Measurements from ENCODE around the gene UVSSA. TPM values are rescaled to one million over a fixed set of nuclear protein-coding genes. Genes with fewer than 3 reads are reported as not detected.

The UVSSA gene
- total RNA-seq, 1 donor from 2014 or later, result 33.9 TPM

DNA sequence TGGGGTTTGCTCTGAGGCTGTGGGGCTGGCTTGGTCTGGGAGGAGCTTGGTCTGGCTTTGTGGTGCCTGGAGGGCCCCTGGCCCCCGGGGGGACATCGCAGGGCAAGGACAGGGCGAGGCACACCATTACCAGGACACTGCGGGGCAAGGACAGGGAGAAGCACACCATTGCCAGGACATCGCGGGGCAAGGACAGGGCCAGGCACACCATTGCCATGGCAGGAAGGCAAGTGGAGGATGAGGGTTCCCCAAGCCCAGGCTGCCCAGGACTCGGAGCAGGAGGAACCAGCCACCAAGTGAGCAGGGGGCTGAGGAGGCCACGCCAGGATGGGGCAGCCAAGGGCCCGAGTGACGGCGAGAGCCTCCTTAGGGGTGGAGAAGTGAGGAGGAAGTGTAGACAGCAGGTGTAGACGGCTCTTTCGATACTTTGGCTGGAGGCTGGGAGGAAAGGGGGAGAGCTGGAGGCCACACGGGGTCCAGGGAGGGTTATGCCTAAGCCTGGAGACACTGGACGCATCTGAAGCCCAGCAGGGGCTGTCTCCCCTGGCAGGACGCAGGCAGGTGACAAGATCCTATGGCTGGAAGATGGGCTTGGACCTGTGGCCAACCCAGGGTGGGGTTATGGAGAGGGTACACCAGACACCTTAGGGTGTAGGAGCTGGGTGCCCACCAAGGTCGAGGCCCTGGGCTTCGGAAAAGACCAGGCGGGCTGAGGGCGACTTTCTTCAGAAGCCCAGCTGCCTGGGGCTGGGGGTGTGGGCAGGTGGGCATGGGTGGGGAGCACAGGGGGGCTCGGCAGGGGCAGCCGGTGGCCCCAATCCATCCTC, 51.9 kb downstream of the UVSSA start:
- Mint-ChIP-seq H3K9me3 (ENCODE audit: unreplicated experiment) (peaks cover 11% of the 10 kb centered on the region), H3K27me3 (ENCODE audit: unreplicated experiment) (peaks cover 12% of the 10 kb centered on the region), H3K36me3 (ENCODE audit: unreplicated experiment) (peaks cover 5% of the 10 kb centered on the region), H3K4me3 (ENCODE audit: unreplicated experiment) (no peak overlapping the region), H3K27ac (ENCODE audit: unreplicated experiment) (no peak overlapping the region), H3K4me1 (ENCODE audit: low read depth, unreplicated experiment) (no peaks in the 10 kb centered on the region)
- no peak for DNase-seq
- TF ChIP-seq, protein P1, sequence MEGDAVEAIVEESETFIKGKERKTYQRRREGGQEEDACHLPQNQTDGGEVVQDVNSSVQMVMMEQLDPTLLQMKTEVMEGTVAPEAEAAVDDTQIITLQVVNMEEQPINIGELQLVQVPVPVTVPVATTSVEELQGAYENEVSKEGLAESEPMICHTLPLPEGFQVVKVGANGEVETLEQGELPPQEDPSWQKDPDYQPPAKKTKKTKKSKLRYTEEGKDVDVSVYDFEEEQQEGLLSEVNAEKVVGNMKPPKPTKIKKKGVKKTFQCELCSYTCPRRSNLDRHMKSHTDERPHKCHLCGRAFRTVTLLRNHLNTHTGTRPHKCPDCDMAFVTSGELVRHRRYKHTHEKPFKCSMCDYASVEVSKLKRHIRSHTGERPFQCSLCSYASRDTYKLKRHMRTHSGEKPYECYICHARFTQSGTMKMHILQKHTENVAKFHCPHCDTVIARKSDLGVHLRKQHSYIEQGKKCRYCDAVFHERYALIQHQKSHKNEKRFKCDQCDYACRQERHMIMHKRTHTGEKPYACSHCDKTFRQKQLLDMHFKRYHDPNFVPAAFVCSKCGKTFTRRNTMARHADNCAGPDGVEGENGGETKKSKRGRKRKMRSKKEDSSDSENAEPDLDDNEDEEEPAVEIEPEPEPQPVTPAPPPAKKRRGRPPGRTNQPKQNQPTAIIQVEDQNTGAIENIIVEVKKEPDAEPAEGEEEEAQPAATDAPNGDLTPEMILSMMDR (IDR thresholded peaks at IDR 0.05; ENCODE audit: partially characterized antibody, unreplicated experiment), result no peak

DNA sequence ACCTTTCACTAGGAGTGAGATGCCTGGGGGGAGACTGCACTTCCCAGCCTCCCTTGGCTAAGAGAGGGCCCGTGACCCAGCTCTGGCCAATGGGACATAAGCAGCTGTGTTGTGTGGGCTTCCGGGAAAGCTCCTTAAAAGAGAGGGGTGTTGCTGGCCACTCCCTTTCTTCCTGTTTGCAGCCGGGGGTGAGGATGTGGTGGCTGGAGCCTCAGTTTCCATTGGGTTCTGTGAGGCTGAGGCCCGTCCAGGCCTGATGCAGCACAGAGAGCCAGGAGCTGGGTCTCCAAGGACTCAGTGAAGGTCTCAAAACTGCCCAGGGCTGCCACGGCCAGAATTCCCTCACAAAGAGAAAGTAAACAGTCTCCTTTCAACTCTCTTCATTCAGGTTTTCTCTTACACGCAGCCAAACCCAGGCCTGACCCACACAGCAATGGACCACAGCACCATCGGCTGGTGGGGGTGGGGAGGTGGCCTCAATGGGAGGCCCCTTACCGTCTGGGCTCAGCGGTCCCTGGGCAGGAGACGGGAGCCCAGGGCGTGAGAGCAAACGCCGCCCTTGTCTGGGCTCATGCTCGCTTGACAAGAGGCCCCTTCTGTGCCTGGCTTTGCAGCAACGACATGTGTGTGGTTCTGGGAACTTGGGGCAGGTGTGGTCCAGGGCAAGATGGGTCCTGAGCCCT, 52.6 kb downstream of the UVSSA start:
- H3K4me3 Mint-ChIP-seq (ENCODE audit: unreplicated experiment), result no peak overlapping the region
- no peak for DNase-seq
- peaks cover 12% of the 10 kb centered on the region for H3K27me3 Mint-ChIP-seq (ENCODE audit: unreplicated experiment)
- peaks cover 5% of the 10 kb centered on the region for H3K36me3 Mint-ChIP-seq (ENCODE audit: unreplicated experiment)
- peaks cover 11% of the 10 kb centered on the region for H3K9me3 Mint-ChIP-seq (ENCODE audit: unreplicated experiment)
- TF ChIP-seq, protein P1 (IDR thresholded peaks at IDR 0.05; ENCODE audit: partially characterized antibody, unreplicated experiment), result no peak
- H3K27ac Mint-ChIP-seq (ENCODE audit: unreplicated experiment), result no peak overlapping the region
- no peaks in the 10 kb centered on the region for H3K4me1 Mint-ChIP-seq (ENCODE audit: low read depth, unreplicated experiment)

- DNase-seq, result no peak
- H3K36me3 Mint-ChIP-seq (ENCODE audit: unreplicated experiment), result peaks cover 5% of the 10 kb centered on the region
- H3K27ac Mint-ChIP-seq (ENCODE audit: unreplicated experiment), result no peak overlapping the region
- TF ChIP-seq, protein P1 (IDR thresholded peaks at IDR 0.05; ENCODE audit: partially characterized antibody, unreplicated experiment), result no peak
- no peak overlapping the region for H3K4me3 Mint-ChIP-seq (ENCODE audit: unreplicated experiment)
- peaks cover 14% of the 10 kb centered on the region for H3K9me3 Mint-ChIP-seq (ENCODE audit: unreplicated experiment)
- peaks cover 15% of the 10 kb centered on the region for H3K27me3 Mint-ChIP-seq (ENCODE audit: unreplicated experiment)
- peaks cover under 1% of the 10 kb centered on the region for H3K4me1 Mint-ChIP-seq (ENCODE audit: low read depth, unreplicated experiment)
Measured at GRCh38 chr4:1400191-1400805, 53.3 kb downstream of the UVSSA start.

- no peak overlapping the region for H3K4me3 Mint-ChIP-seq (ENCODE audit: unreplicated experiment)
- peaks cover 12% of the 10 kb centered on the region for H3K27me3 Mint-ChIP-seq (ENCODE audit: unreplicated experiment)
- no peaks in the 10 kb centered on the region for H3K36me3 Mint-ChIP-seq (ENCODE audit: unreplicated experiment)
- TF ChIP-seq, protein P1 (IDR thresholded peaks at IDR 0.05; ENCODE audit: partially characterized antibody, unreplicated experiment), result no peak
- peaks cover 1% of the 10 kb centered on the region for H3K4me1 Mint-ChIP-seq (ENCODE audit: low read depth, unreplicated experiment)
- peaks cover 11% of the 10 kb centered on the region for H3K9me3 Mint-ChIP-seq (ENCODE audit: unreplicated experiment)
- DNase-seq, result peak; percentile 15
- H3K27ac Mint-ChIP-seq (ENCODE audit: unreplicated experiment), result no peak overlapping the region
Measured at GRCh38 chr4:1400831-1401408, 53.9 kb downstream of the UVSSA start.

Measured in glutamatergic neuron (in vitro differentiated cells).